ENCODE data around the gene WNT9A. TPM values are rescaled to one million over a fixed set of nuclear protein-coding genes. Genes with fewer than 3 reads are reported as not detected.

WNT9A gene
- total RNA-seq, 6 donors from 2014 or later: 4.2 to 15.5 (median 10.9) TPM

DNA sequence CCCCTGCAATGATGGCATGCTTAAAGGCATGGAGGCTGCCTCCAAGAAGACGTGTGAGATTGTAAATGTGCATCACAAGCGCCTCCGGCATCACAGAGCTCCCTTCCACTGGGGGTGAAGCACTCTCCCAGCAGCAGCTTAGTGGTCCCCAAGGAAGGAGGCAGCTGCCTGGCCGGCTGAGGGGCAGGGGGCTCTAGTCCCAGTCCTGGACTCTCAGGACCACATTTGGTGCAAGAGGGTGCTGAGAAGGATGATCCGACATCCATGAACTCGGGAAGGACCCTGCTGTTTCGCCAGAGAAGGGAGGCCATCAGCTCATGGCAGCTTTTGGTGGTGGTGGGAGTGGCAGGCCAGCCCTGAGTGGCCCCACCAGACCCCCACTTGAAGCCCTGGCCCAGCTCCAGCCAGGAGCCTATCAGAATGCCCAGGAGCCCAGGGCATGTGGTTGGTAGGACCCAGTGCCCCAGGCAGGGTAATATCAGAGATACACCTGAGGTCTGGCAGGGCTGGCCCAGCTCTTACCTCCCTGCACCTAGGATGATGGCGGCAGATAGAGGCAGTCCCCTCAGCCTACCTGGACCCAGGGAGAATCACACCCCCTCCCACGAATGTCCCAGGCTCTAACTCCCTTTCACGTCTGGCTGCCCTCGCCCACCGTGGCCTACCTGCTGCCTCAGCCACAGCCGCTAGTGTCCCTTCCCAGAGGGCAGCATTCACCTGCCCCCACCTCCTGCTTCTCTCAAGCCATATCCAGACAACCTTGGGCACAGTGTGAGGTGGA is 2.4 kb upstream of the WNT9A start:
- WGBS, 2 donors: 90 to 94% methylated on average over 7 to 13 of the region's 13 CpGs
- Histone ChIP-seq H3K9me3 (no peaks in the 10 kb centered on the region), H3K27ac (no peak overlapping the region), H3K4me1 (peaks cover 28 to 38% (median 32%) of the 10 kb centered on the region in 4 donors), H3K27me3 (peaks cover 0 to 9% (median 1%) of the 10 kb centered on the region in 4 donors), H3K4me3 (no peak overlapping the region), H3K36me3 (no peaks in the 10 kb centered on the region)
- DNase-seq (peak; percentile 14 to 37), ATAC-seq (ENCODE audit: low FRiP score in 2 of 2) (no peak)
- TF ChIP-seq EP300 (IDR thresholded peaks at IDR 0.05): no peak
- no peak for TF ChIP-seq POLR2AphosphoS5 (IDR thresholded peaks at IDR 0.05)
- TF ChIP-seq, protein P1, sequence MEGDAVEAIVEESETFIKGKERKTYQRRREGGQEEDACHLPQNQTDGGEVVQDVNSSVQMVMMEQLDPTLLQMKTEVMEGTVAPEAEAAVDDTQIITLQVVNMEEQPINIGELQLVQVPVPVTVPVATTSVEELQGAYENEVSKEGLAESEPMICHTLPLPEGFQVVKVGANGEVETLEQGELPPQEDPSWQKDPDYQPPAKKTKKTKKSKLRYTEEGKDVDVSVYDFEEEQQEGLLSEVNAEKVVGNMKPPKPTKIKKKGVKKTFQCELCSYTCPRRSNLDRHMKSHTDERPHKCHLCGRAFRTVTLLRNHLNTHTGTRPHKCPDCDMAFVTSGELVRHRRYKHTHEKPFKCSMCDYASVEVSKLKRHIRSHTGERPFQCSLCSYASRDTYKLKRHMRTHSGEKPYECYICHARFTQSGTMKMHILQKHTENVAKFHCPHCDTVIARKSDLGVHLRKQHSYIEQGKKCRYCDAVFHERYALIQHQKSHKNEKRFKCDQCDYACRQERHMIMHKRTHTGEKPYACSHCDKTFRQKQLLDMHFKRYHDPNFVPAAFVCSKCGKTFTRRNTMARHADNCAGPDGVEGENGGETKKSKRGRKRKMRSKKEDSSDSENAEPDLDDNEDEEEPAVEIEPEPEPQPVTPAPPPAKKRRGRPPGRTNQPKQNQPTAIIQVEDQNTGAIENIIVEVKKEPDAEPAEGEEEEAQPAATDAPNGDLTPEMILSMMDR (IDR thresholded peaks at IDR 0.05): no peak
- TF ChIP-seq POLR2A (IDR thresholded peaks at IDR 0.05): no peak

DNA sequence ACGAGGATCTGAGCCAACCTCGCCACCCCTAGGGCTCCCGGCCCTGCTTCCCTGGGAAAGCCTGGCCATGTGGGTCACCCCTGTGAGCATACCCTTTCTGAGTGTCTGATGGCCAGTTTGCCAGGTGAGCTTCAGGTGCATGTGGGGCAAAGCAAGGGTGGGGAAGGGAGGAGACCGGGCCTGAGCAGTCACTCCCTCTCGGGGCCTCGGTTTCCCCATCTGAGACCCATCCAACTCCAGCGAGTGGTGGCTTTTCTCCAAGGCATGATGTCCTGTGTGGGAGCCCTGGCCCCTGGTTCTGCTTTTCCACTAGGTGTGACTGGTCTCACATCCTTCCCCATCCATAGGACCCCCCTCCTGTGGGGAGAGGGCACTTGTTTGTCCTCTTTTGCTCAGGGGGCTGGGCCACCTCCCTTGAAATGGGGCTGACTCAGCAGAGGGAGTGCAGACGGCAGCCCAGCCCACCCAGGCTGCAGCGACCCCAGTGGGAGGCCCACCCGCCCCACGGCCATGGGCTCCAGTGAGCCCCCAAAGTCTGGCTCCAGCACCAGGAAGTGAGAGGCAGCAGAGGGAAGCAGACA is 1.7 kb upstream of the WNT9A start:
- Histone ChIP-seq H3K4me3 (no peak overlapping the region), H3K36me3 (no peaks in the 10 kb centered on the region), H3K27ac (no peak overlapping the region), H3K9me3 (no peaks in the 10 kb centered on the region), H3K27me3 (peaks cover 0 to 9% (median 1%) of the 10 kb centered on the region in 4 donors), H3K4me1 (peaks cover 28 to 38% (median 33%) of the 10 kb centered on the region in 4 donors)
- DNase-seq: peak; percentile 16 to 36
- no peak for TF ChIP-seq POLR2AphosphoS5 (IDR thresholded peaks at IDR 0.05)
- TF ChIP-seq EP300 (IDR thresholded peaks at IDR 0.05): no peak
- TF ChIP-seq POLR2A (IDR thresholded peaks at IDR 0.05): no peak
- TF ChIP-seq, protein P1 (IDR thresholded peaks at IDR 0.05): no peak
- 82 to 83% methylated on average over 7 to 10 of the region's 11 CpGs for WGBS, 2 donors
- ATAC-seq (ENCODE audit: low FRiP score in 2 of 2): no peak

DNA sequence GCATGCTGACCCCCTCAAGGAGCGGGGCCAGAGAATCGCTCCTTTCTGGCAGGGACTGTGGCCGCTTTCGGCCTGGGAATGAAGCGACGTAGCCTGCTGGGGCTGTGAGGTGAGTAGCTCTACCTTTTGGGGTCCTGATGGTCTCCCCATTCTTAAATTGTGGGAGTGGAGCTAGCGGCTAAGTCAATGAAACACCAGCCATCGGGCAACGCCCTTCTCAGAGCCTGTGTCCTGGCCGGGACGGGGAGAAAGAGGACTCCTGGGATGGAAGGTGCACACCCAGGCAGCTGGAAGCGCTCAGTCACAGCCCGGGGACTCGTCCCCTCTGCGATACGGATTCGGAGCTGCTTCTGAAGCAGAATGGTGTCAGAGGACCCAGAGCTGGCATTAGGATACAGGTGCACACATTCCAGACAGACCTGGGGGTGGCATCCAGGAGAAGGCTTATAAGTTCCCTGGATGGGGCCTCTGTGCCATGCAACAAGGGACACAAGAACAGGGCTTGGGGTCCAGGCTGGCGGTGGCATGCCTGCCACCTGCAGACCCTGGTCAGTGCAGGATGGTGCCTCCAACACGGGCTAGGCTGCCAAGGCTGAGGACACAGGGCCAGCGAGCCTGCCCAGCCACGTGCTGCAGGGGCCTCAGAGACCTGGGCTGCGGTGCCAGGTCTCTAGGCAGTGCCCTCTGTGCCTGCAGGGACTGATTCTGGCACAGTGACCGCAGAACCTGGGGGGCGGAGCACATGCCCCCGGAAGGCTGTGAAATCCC is 945 bp upstream of the WNT9A start:
- Histone ChIP-seq H3K36me3 (no peaks in the 10 kb centered on the region), H3K4me3 (peak overlapping the region; percentile 27 to 65 (median 56)), H3K9me3 (no peaks in the 10 kb centered on the region), H3K27me3 (peaks cover 0 to 9% (median 1%) of the 10 kb centered on the region in 4 donors), H3K27ac (peak overlapping the region in 1 of 4 donors; percentile 56), H3K4me1 (peaks cover 28 to 38% (median 33%) of the 10 kb centered on the region in 4 donors)
- DNase-seq (peak; percentile 17 to 72), ATAC-seq (ENCODE audit: low FRiP score in 2 of 2) (no peak)
- TF ChIP-seq POLR2AphosphoS5 (IDR thresholded peaks at IDR 0.05) (no peak), POLR2A (IDR thresholded peaks at IDR 0.05) (no peak)
- TF ChIP-seq, protein P1 (IDR thresholded peaks at IDR 0.05): no peak
- WGBS, 2 donors: 33 to 40% methylated on average over 17 to 23 of the region's 25 CpGs

DNA sequence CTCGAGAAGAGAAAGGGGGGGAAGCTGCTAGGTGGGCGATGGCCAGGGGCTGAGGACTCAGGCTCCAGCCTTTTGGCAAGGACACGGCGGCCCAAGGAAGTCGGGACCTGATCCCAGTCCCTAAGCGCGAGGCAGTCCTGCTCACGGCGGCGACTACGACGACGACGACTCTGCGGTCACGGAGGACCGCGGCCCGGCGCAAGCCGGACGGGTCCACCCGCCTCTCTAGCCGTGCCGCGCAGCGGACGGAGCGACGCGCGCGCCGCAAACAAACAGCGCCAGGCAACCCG is 401 bp downstream of the WNT9A start:
- ATAC-seq (ENCODE audit: low FRiP score in 2 of 2) (no peak), DNase-seq (peak in 1 of 2 donors; percentile 20)
- peak overlapping the region in 3 of 4 donors; percentile 62 to 67 (median 67) for H3K27ac ChIP-seq
- H3K4me1 ChIP-seq: peaks cover 28 to 38% (median 33%) of the 10 kb centered on the region in 4 donors
- no peaks in the 10 kb centered on the region for H3K9me3 ChIP-seq
- H3K27me3 ChIP-seq: peaks cover 0 to 9% (median 1%) of the 10 kb centered on the region in 4 donors
- 0 to 3% methylated on average over 1 to 6 of the region's 36 CpGs for WGBS, 2 donors
- H3K36me3 ChIP-seq: no peaks in the 10 kb centered on the region
- peak overlapping the region; percentile 43 to 65 (median 56) for H3K4me3 ChIP-seq
- TF ChIP-seq POLR2A (IDR thresholded peaks at IDR 0.05) (no peak), EP300 (IDR thresholded peaks at IDR 0.05) (no peak), POLR2AphosphoS5 (IDR thresholded peaks at IDR 0.05) (no peak)
- TF ChIP-seq, protein P1 (IDR thresholded peaks at IDR 0.05): no peak

Data from upper lobe of left lung (tissue), 6 donors.